Uterus (tissue), 2 donors: ENCODE results near the gene CR1.
"Not testable (repeated sequence)": the region's sequence is repeated elsewhere in the genome, so short reads cannot be mapped to it uniquely, and the experiment has no call there.

ENCODE experiments used
- POLR2A ChIP-seq, 2 donors: fragments of 450-650 bp; IDR thresholded peaks; one replicate each; pipeline ENCODE4 v1.6.1; 2016; ENCODE audit warnings: antibody characterized with exemption in 2 of 2, mild to moderate bottlenecking in 1 of 2, moderate library complexity in 1 of 2
- TF ChIP-seq, protein P1 (sequence below), 4 experiments: fragments of 200-600 bp in 2 of 4; fragments of 450-650 bp in 2 of 4; sonication (generic) in 2 of 4; IDR thresholded peaks; one replicate each; pipeline ENCODE4 v1.5.1; 2016 to 2019; ENCODE audit warnings: antibody characterized with exemption in 4 of 4, mild to moderate bottlenecking in 2 of 4, moderate library complexity in 1 of 4

- TF ChIP-seq, protein P1, sequence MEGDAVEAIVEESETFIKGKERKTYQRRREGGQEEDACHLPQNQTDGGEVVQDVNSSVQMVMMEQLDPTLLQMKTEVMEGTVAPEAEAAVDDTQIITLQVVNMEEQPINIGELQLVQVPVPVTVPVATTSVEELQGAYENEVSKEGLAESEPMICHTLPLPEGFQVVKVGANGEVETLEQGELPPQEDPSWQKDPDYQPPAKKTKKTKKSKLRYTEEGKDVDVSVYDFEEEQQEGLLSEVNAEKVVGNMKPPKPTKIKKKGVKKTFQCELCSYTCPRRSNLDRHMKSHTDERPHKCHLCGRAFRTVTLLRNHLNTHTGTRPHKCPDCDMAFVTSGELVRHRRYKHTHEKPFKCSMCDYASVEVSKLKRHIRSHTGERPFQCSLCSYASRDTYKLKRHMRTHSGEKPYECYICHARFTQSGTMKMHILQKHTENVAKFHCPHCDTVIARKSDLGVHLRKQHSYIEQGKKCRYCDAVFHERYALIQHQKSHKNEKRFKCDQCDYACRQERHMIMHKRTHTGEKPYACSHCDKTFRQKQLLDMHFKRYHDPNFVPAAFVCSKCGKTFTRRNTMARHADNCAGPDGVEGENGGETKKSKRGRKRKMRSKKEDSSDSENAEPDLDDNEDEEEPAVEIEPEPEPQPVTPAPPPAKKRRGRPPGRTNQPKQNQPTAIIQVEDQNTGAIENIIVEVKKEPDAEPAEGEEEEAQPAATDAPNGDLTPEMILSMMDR (IDR thresholded peaks at IDR 0.05): not testable (repeated sequence)
- not testable (repeated sequence) for TF ChIP-seq POLR2A (IDR thresholded peaks at IDR 0.05)
These were observed 79.4 kb downstream of the CR1 start for GRCh38 chr1:207575381-207575780.
